ENCODE measurements around the gene DUOXA1. TPM values are rescaled to one million over a fixed set of nuclear protein-coding genes. Genes with fewer than 3 reads are reported as not detected.
A peak's percentile ranks its signal among the peaks of the same experiment; 100 is the strongest.

DUOXA1 gene
- total RNA-seq, 2 donors from 2014 or later = 0.58 TPM; not detected in 1

GRCh38 chr15:45162771-45163507 is 33.3 kb upstream of the DUOXA1 start:
- ATAC-seq (replicated peaks) = no peak
- Mint-ChIP-seq H3K27ac (peak overlapping the region; percentile 68), H3K4me1 (peaks cover 7% of the 10 kb centered on the region), H3K27me3 (no peaks in the 10 kb centered on the region), H3K36me3 (ENCODE audit: low read depth) (peaks cover 46% of the 10 kb centered on the region), H3K4me3 (no peak overlapping the region), H3K9me3 (no peaks in the 10 kb centered on the region)

GRCh38 chr15:45161666-45162065 is 32.0 kb upstream of the DUOXA1 start:
- H3K27ac Mint-ChIP-seq = peak overlapping the region; percentile 68
- ATAC-seq (replicated peaks) = no peak
- H3K9me3 Mint-ChIP-seq = no peaks in the 10 kb centered on the region
- peaks cover 46% of the 10 kb centered on the region for H3K36me3 Mint-ChIP-seq (ENCODE audit: low read depth)
- no peak overlapping the region for H3K4me3 Mint-ChIP-seq
- H3K4me1 Mint-ChIP-seq = peaks cover 15% of the 10 kb centered on the region
- no peaks in the 10 kb centered on the region for H3K27me3 Mint-ChIP-seq

GRCh38 chr15:45157974-45158373 is 28.3 kb upstream of the DUOXA1 start:
- Mint-ChIP-seq H3K4me3 (peak overlapping the region; percentile 39), H3K27me3 (no peaks in the 10 kb centered on the region), H3K4me1 (peaks cover 17% of the 10 kb centered on the region), H3K36me3 (ENCODE audit: low read depth) (peaks cover 20% of the 10 kb centered on the region), H3K9me3 (no peaks in the 10 kb centered on the region), H3K27ac (peak overlapping the region; percentile 79)
- ATAC-seq (replicated peaks) = peak; percentile 8

- peak overlapping the region; percentile 39 for H3K4me3 Mint-ChIP-seq
- H3K9me3 Mint-ChIP-seq = no peaks in the 10 kb centered on the region
- H3K27ac Mint-ChIP-seq = peak overlapping the region; percentile 79
- H3K36me3 Mint-ChIP-seq (ENCODE audit: low read depth) = peaks cover 14% of the 10 kb centered on the region
- peak; percentile 74 for ATAC-seq (replicated peaks)
- H3K4me1 Mint-ChIP-seq = peaks cover 14% of the 10 kb centered on the region
- H3K27me3 Mint-ChIP-seq = no peaks in the 10 kb centered on the region
Observed at GRCh38 chr15:45156744-45157455, 27.2 kb upstream of the DUOXA1 start.

- no peak for ATAC-seq (replicated peaks)
- peaks cover 13% of the 10 kb centered on the region for H3K4me1 Mint-ChIP-seq
- H3K9me3 Mint-ChIP-seq = no peaks in the 10 kb centered on the region
- H3K27ac Mint-ChIP-seq = no peak overlapping the region
- no peaks in the 10 kb centered on the region for H3K27me3 Mint-ChIP-seq
- H3K36me3 Mint-ChIP-seq (ENCODE audit: low read depth) = peaks cover 9% of the 10 kb centered on the region
- no peak overlapping the region for H3K4me3 Mint-ChIP-seq
Observed at GRCh38 chr15:45155739-45156138, 26.1 kb upstream of the DUOXA1 start.

GRCh38 chr15:45151998-45152828 is 22.5 kb upstream of the DUOXA1 start:
- Mint-ChIP-seq H3K27me3 (no peaks in the 10 kb centered on the region), H3K36me3 (ENCODE audit: low read depth) (no peaks in the 10 kb centered on the region), H3K4me3 (no peak overlapping the region), H3K27ac (no peak overlapping the region), H3K4me1 (peaks cover 7% of the 10 kb centered on the region), H3K9me3 (no peaks in the 10 kb centered on the region)
- no peak for ATAC-seq (replicated peaks)

- Mint-ChIP-seq H3K36me3 (ENCODE audit: low read depth) (no peaks in the 10 kb centered on the region), H3K4me1 (no peaks in the 10 kb centered on the region), H3K4me3 (no peak overlapping the region), H3K27ac (peak overlapping the region; percentile 21), H3K9me3 (no peaks in the 10 kb centered on the region), H3K27me3 (no peaks in the 10 kb centered on the region)
- ATAC-seq (replicated peaks) = no peak
Observed at GRCh38 chr15:45150997-45151396, 21.3 kb upstream of the DUOXA1 start.

GRCh38 chr15:45150481-45150880 is 20.8 kb upstream of the DUOXA1 start:
- Mint-ChIP-seq H3K4me1 (no peaks in the 10 kb centered on the region), H3K27me3 (no peaks in the 10 kb centered on the region), H3K27ac (no peak overlapping the region), H3K9me3 (no peaks in the 10 kb centered on the region), H3K36me3 (ENCODE audit: low read depth) (no peaks in the 10 kb centered on the region), H3K4me3 (no peak overlapping the region)
- ATAC-seq (replicated peaks) = no peak

- H3K36me3 Mint-ChIP-seq (ENCODE audit: low read depth) = no peaks in the 10 kb centered on the region
- peak overlapping the region; percentile 49 for H3K27ac Mint-ChIP-seq
Observed at GRCh38 chr15:45149060-45149459, 19.4 kb upstream of the DUOXA1 start.

GRCh38 chr15:45148076-45149059 is 18.7 kb upstream of the DUOXA1 start:
- H3K36me3 Mint-ChIP-seq (ENCODE audit: low read depth) = no peaks in the 10 kb centered on the region
- H3K9me3 Mint-ChIP-seq = no peaks in the 10 kb centered on the region
- peak overlapping the region; percentile 49 for H3K27ac Mint-ChIP-seq
- no peak overlapping the region for H3K4me3 Mint-ChIP-seq
- no peaks in the 10 kb centered on the region for H3K4me1 Mint-ChIP-seq
- ATAC-seq (replicated peaks) = no peak
- no peaks in the 10 kb centered on the region for H3K27me3 Mint-ChIP-seq

More at GRCh38 chr15:45149060-45149459, 19.4 kb upstream of the DUOXA1 start:
- H3K4me3 Mint-ChIP-seq = no peak overlapping the region
- H3K4me1 Mint-ChIP-seq = no peaks in the 10 kb centered on the region
- H3K9me3 Mint-ChIP-seq = no peaks in the 10 kb centered on the region
- H3K27me3 Mint-ChIP-seq = no peaks in the 10 kb centered on the region
- no peak for ATAC-seq (replicated peaks)

GRCh38 chr15:45147606-45148005 is 17.9 kb upstream of the DUOXA1 start:
- Mint-ChIP-seq H3K27ac (no peak overlapping the region), H3K4me3 (no peak overlapping the region), H3K9me3 (no peaks in the 10 kb centered on the region), H3K36me3 (ENCODE audit: low read depth) (no peaks in the 10 kb centered on the region), H3K4me1 (no peaks in the 10 kb centered on the region), H3K27me3 (no peaks in the 10 kb centered on the region)
- ATAC-seq (replicated peaks) = no peak

GRCh38 chr15:45146405-45146804 is 16.7 kb upstream of the DUOXA1 start:
- no peaks in the 10 kb centered on the region for H3K36me3 Mint-ChIP-seq (ENCODE audit: low read depth)
- no peak overlapping the region for H3K27ac Mint-ChIP-seq
- no peaks in the 10 kb centered on the region for H3K9me3 Mint-ChIP-seq
- no peaks in the 10 kb centered on the region for H3K27me3 Mint-ChIP-seq
- ATAC-seq (replicated peaks) = no peak
- no peak overlapping the region for H3K4me3 Mint-ChIP-seq
- H3K4me1 Mint-ChIP-seq = no peaks in the 10 kb centered on the region

- H3K27ac Mint-ChIP-seq = no peak overlapping the region
- H3K36me3 Mint-ChIP-seq (ENCODE audit: low read depth) = no peaks in the 10 kb centered on the region
- no peaks in the 10 kb centered on the region for H3K4me1 Mint-ChIP-seq
- no peaks in the 10 kb centered on the region for H3K27me3 Mint-ChIP-seq
- no peak for ATAC-seq (replicated peaks)
- no peaks in the 10 kb centered on the region for H3K9me3 Mint-ChIP-seq
- H3K4me3 Mint-ChIP-seq = no peak overlapping the region
Observed at GRCh38 chr15:45144775-45145174, 15.1 kb upstream of the DUOXA1 start.

- H3K4me1 Mint-ChIP-seq = no peaks in the 10 kb centered on the region
- H3K4me3 Mint-ChIP-seq = no peak overlapping the region
- no peaks in the 10 kb centered on the region for H3K27me3 Mint-ChIP-seq
- H3K36me3 Mint-ChIP-seq (ENCODE audit: low read depth) = no peaks in the 10 kb centered on the region
- ATAC-seq (replicated peaks) = no peak
- no peaks in the 10 kb centered on the region for H3K9me3 Mint-ChIP-seq
- H3K27ac Mint-ChIP-seq = no peak overlapping the region
Observed at GRCh38 chr15:45143946-45144345, 14.3 kb upstream of the DUOXA1 start.

Measured in activated T-helper 17 cell treated with anti-CD3 and anti-CD28 coated beads, Interleukin-2, amount 50 U/mL, for 72 hours (primary cell).